GM12873 (cell line): Measurements from ENCODE around the gene EME2.

ENCODE experiments used
- CTCF ChIP-seq: IDR thresholded peaks from 2 replicates; pipeline ENCODE4 v1.5.1; 2012; ENCODE audit warnings: low read depth, mild to moderate bottlenecking, moderate library complexity, low read length, control low read depth; ENCODE audit not compliant: insufficient read depth; ENCODE audit errors: missing control alignments

Gene EME2

GRCh38 chr16:1821861-1822611, 49.4 kb downstream of the EME2 start:
- no peak for TF ChIP-seq CTCF

GRCh38 chr16:1822801-1823200, 50.2 kb downstream of the EME2 start:
- no peak for TF ChIP-seq CTCF

- peak; percentile 31 for TF ChIP-seq CTCF
These were observed 51.2 kb downstream of the EME2 start for GRCh38 chr16:1823821-1824220.

- TF ChIP-seq CTCF, result no peak
These were observed 52.8 kb downstream of the EME2 start for GRCh38 chr16:1825381-1825863.
